ENCODE measurements around the gene SLC25A47. TPM values are rescaled to one million over a fixed set of nuclear protein-coding genes. Genes with fewer than 3 reads are reported as not detected.
A peak's percentile ranks its signal among the peaks of the same experiment; 100 is the strongest.
"Not testable (repeated sequence)": the region's sequence is repeated elsewhere in the genome, so short reads cannot be mapped to it uniquely, and the experiment has no call there.

Gene SLC25A47
- total RNA-seq, 2 donors from 2014 or later = not detected

GRCh38 chr14:100285021-100285912, 37.9 kb upstream of the SLC25A47 start:
- Mint-ChIP-seq H3K4me1 (ENCODE audit: low read depth) (peaks cover 12% of the 10 kb centered on the region), H3K27me3 (ENCODE audit: low read depth) (no peaks in the 10 kb centered on the region), H3K27ac (no peak overlapping the region), H3K4me3 (peak overlapping the region; percentile 83 to 88), H3K9me3 (no peaks in the 10 kb centered on the region), H3K36me3 (ENCODE audit: insufficient read depth in 2 of 2) (no peaks in the 10 kb centered on the region)
- DNase-seq = peak; percentile 85 to 92
- peak; percentile 90 for ATAC-seq (replicated peaks in 1 of 2)

GRCh38 chr14:100285913-100286400, 37.2 kb upstream of the SLC25A47 start:
- peaks cover 12% of the 10 kb centered on the region for H3K4me1 Mint-ChIP-seq (ENCODE audit: low read depth)
- ATAC-seq (replicated peaks in 1 of 2) = no peak
- no peaks in the 10 kb centered on the region for H3K9me3 Mint-ChIP-seq
- H3K36me3 Mint-ChIP-seq (ENCODE audit: insufficient read depth in 2 of 2) = no peaks in the 10 kb centered on the region
- DNase-seq = no peak
- no peaks in the 10 kb centered on the region for H3K27me3 Mint-ChIP-seq (ENCODE audit: low read depth)
- H3K27ac Mint-ChIP-seq = peak overlapping the region; percentile 82
- H3K4me3 Mint-ChIP-seq = peak overlapping the region; percentile 83 to 88

GRCh38 chr14:100286484-100287191, 36.5 kb upstream of the SLC25A47 start:
- Mint-ChIP-seq H3K9me3 (no peaks in the 10 kb centered on the region), H3K36me3 (ENCODE audit: insufficient read depth in 2 of 2) (no peaks in the 10 kb centered on the region), H3K27me3 (ENCODE audit: low read depth) (no peaks in the 10 kb centered on the region), H3K27ac (no peak overlapping the region), H3K4me1 (ENCODE audit: low read depth) (peaks cover 12% of the 10 kb centered on the region), H3K4me3 (peak overlapping the region in 1 of 2 donors; percentile 8)
- DNase-seq (no peak), ATAC-seq (replicated peaks in 1 of 2) (no peak)

- no peaks in the 10 kb centered on the region for H3K9me3 Mint-ChIP-seq
- no peaks in the 10 kb centered on the region for H3K27me3 Mint-ChIP-seq (ENCODE audit: low read depth)
- H3K4me3 Mint-ChIP-seq = no peak overlapping the region
Observed at GRCh38 chr14:100287202-100287997, 35.7 kb upstream of the SLC25A47 start.

GRCh38 chr14:100287998-100288295, 35.2 kb upstream of the SLC25A47 start:
- H3K27me3 Mint-ChIP-seq (ENCODE audit: low read depth); H3K4me3 Mint-ChIP-seq; H3K27ac Mint-ChIP-seq; H3K36me3 Mint-ChIP-seq (ENCODE audit: insufficient read depth in 2 of 2); DNase-seq; H3K9me3 Mint-ChIP-seq; ATAC-seq (replicated peaks in 1 of 2): not testable (repeated sequence)
- H3K4me1 Mint-ChIP-seq (ENCODE audit: low read depth) = peaks cover 12% of the 10 kb centered on the region

More at GRCh38 chr14:100287202-100287997, 35.7 kb upstream of the SLC25A47 start:
- H3K4me1 Mint-ChIP-seq (ENCODE audit: low read depth) = peaks cover 12% of the 10 kb centered on the region
- H3K27ac Mint-ChIP-seq = no peak overlapping the region
- no peak for DNase-seq
- no peak for ATAC-seq (replicated peaks in 1 of 2)
- no peaks in the 10 kb centered on the region for H3K36me3 Mint-ChIP-seq (ENCODE audit: insufficient read depth in 2 of 2)

- no peak overlapping the region for H3K27ac Mint-ChIP-seq
- no peak for ATAC-seq (replicated peaks in 1 of 2)
- no peaks in the 10 kb centered on the region for H3K27me3 Mint-ChIP-seq (ENCODE audit: low read depth)
- H3K36me3 Mint-ChIP-seq (ENCODE audit: insufficient read depth in 2 of 2) = no peaks in the 10 kb centered on the region
- no peak overlapping the region for H3K4me3 Mint-ChIP-seq
- peaks cover 8% of the 10 kb centered on the region for H3K4me1 Mint-ChIP-seq (ENCODE audit: low read depth)
- DNase-seq = no peak
- H3K9me3 Mint-ChIP-seq = no peaks in the 10 kb centered on the region
Observed at GRCh38 chr14:100288382-100289185, 34.6 kb upstream of the SLC25A47 start.

- no peak overlapping the region for H3K4me3 Mint-ChIP-seq
- H3K4me1 Mint-ChIP-seq (ENCODE audit: low read depth) = no peaks in the 10 kb centered on the region
- H3K27ac Mint-ChIP-seq = no peak overlapping the region
- DNase-seq (no peak), ATAC-seq (replicated peaks in 1 of 2) (no peak)
- H3K9me3 Mint-ChIP-seq = no peaks in the 10 kb centered on the region
- H3K27me3 Mint-ChIP-seq (ENCODE audit: low read depth) = no peaks in the 10 kb centered on the region
- no peaks in the 10 kb centered on the region for H3K36me3 Mint-ChIP-seq (ENCODE audit: insufficient read depth in 2 of 2)
Observed at GRCh38 chr14:100289916-100290606, 33.1 kb upstream of the SLC25A47 start.

- no peaks in the 10 kb centered on the region for H3K27me3 Mint-ChIP-seq (ENCODE audit: low read depth)
- H3K36me3 Mint-ChIP-seq (ENCODE audit: insufficient read depth in 2 of 2) = no peaks in the 10 kb centered on the region
- DNase-seq = no peak
- no peak overlapping the region for H3K27ac Mint-ChIP-seq
- no peak overlapping the region for H3K4me3 Mint-ChIP-seq
- H3K4me1 Mint-ChIP-seq (ENCODE audit: low read depth) = no peaks in the 10 kb centered on the region
- ATAC-seq (replicated peaks in 1 of 2) = no peak
- no peaks in the 10 kb centered on the region for H3K9me3 Mint-ChIP-seq
Observed at GRCh38 chr14:100290607-100291304, 32.4 kb upstream of the SLC25A47 start.

GRCh38 chr14:100291305-100292075, 31.6 kb upstream of the SLC25A47 start:
- Mint-ChIP-seq H3K27ac (no peak overlapping the region), H3K27me3 (ENCODE audit: low read depth) (no peaks in the 10 kb centered on the region), H3K9me3 (no peaks in the 10 kb centered on the region), H3K4me3 (no peak overlapping the region), H3K4me1 (ENCODE audit: low read depth) (no peaks in the 10 kb centered on the region), H3K36me3 (ENCODE audit: insufficient read depth in 2 of 2) (no peaks in the 10 kb centered on the region)
- ATAC-seq (replicated peaks in 1 of 2) = no peak
- DNase-seq = no peak

- Mint-ChIP-seq H3K27me3 (ENCODE audit: low read depth) (no peaks in the 10 kb centered on the region), H3K4me1 (ENCODE audit: low read depth) (no peaks in the 10 kb centered on the region), H3K27ac (no peak overlapping the region), H3K36me3 (ENCODE audit: insufficient read depth in 2 of 2) (no peaks in the 10 kb centered on the region), H3K4me3 (no peak overlapping the region), H3K9me3 (no peaks in the 10 kb centered on the region)
- ATAC-seq (replicated peaks in 1 of 2) (peak in 1 of 2 donors; percentile 8), DNase-seq (no peak)
Observed at GRCh38 chr14:100292301-100292775, 30.8 kb upstream of the SLC25A47 start.
